Heart left ventricle (tissue), 13 donors: ENCODE results near the gene LARP1.

ENCODE experiments used
- POLR2A ChIP-seq, 2 donors: fragments of 450-650 bp; IDR thresholded peaks; one replicate each; pipeline ENCODE4 v1.6.1; 2017; ENCODE audit warnings: antibody characterized with exemption in 2 of 2, mild to moderate bottlenecking in 2 of 2, moderate library complexity in 2 of 2
- TF ChIP-seq, protein P1 (sequence below), 12 donors: fragments of 200-600 bp; sonication (generic) in 4 of 12; IDR thresholded peaks; one replicate each; pipeline versions ENCODE4 v1.5.0 to v1.8.0; 2018 to 2022; ENCODE audit warnings: antibody characterized with exemption in 12 of 12, mild to moderate bottlenecking in 5 of 12
- donor health status: ischemic (EF 13 %, LVEDD 7.1; RV severe dilation, severe dysfunction).
- donor health status: DM: no; HTN: yes; CAD: no.
- donor health status: DM: no; HTN: no; CAD: no.
- donor health status: ischemic (EF 25% LVEDD 6.9; RV normal size, moderate dysfunction).
- donor health status: ischemic (EF 25% LVEDD 5.7; RV mildly dilated, moderate dysfunction).
- donor health status: ischemic (EF 35%, LVEDD 5.7; RV mildly dilated, moderate dysfunction).
- donor health status: nonischemic (EF 11% LVEDD 7.7; RV severe dilation, severe dysfunction).
- donor health status: DM: yes; HTN: yes; CAD: no.
- donor health status: PGD.
- donor health status: ischemic (EF 29% LVEDD 5.4; RV normal size, mild dysfunction).
- donor health status: nonischemic (EF 23%, LVEDD 6.1; RV moderate dilation, normal function).

DNA sequence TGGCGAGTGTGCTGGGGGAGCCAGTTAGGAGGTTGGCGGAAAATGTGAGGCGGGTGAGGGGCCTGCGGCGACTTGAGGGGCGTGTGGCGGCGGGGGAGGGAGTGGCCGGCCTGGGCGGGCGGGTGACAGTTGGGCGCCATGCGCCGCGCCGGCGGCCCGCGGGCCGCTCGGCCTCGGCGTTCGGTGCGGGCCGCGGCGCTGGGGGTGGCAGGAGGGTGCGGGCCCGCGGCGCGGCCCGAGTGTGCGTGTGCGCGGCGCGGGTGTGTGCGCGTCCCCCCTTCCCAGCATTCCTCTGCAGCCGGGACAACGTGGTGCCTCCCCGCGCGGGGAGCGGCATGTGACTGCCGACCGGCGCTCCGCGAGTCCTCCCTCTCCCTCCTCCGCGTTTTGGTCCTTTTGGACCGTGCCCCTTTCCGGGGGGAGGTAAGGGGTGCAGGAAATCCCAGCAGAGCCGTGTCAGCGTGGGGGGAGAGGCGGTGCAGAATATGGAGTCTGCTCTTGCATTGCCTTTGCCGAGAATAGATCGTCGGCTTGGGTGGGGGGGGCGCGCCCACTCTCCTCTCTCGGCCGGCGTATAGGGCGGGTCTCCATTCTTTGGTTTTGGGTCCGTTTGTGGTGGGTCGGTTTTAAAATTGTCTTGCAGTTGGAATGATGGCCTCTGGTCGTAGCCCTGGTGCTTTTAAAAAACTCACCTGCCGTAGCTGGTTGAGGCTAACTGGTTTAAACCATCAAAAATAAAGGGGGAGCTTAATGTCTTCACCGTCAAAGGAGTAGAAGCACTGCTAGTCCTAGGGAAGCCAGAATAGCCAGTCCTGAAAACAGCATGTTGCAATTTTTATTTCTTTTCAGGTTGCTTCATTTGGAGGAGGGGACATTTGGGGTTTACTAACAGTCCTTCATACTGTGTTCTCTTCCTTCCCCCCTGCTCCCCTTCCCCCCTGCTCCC lies 2.0 kb downstream of the LARP1 start:
- TF ChIP-seq POLR2A (IDR thresholded peaks at IDR 0.05): no peak
- TF ChIP-seq, protein P1, sequence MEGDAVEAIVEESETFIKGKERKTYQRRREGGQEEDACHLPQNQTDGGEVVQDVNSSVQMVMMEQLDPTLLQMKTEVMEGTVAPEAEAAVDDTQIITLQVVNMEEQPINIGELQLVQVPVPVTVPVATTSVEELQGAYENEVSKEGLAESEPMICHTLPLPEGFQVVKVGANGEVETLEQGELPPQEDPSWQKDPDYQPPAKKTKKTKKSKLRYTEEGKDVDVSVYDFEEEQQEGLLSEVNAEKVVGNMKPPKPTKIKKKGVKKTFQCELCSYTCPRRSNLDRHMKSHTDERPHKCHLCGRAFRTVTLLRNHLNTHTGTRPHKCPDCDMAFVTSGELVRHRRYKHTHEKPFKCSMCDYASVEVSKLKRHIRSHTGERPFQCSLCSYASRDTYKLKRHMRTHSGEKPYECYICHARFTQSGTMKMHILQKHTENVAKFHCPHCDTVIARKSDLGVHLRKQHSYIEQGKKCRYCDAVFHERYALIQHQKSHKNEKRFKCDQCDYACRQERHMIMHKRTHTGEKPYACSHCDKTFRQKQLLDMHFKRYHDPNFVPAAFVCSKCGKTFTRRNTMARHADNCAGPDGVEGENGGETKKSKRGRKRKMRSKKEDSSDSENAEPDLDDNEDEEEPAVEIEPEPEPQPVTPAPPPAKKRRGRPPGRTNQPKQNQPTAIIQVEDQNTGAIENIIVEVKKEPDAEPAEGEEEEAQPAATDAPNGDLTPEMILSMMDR (IDR thresholded peaks at IDR 0.05): no peak
